Tibial nerve (tissue), 4 donors: ENCODE data around the gene AQP12A. TPM values are rescaled to one million over a fixed set of nuclear protein-coding genes. Genes with fewer than 3 reads are reported as not detected.

Source experiments
- DNase-seq, 2 donors: peaks; one replicate each; pipeline ENCODE4 v3.0.0-alpha.2; 2019; ENCODE audit warnings: low spot score in 2 of 2
- H3K27ac ChIP-seq, 4 donors: fragments of 200-600 bp; sonication (generic) in 3 of 4; one replicate each; pipeline ENCODE4 v1.5.1; 2017 to 2019; ENCODE audit warnings: mild to moderate bottlenecking in 1 of 4
- H3K27me3 ChIP-seq, 2 donors: fragments of 200-600 bp; sonication (generic) in 1 of 2; one replicate each; pipeline versions ENCODE4 v1.5.1 to v1.6.0; 2017 to 2019
- H3K36me3 ChIP-seq, 3 donors: fragments of 200-600 bp; sonication (generic); one replicate each; pipeline ENCODE4 v1.5.1; 2018 to 2019
- H3K4me1 ChIP-seq, 4 donors: fragments of 200-600 bp; sonication (generic) in 3 of 4; one replicate each; pipeline ENCODE4 v1.5.1; 2017 to 2019
- H3K4me3 ChIP-seq, 4 donors: fragments of 200-600 bp; sonication (generic) in 3 of 4; one replicate each; pipeline ENCODE4 v1.5.1; 2017 to 2019; ENCODE audit warnings: mild to moderate bottlenecking in 1 of 4, moderate library complexity in 1 of 4
- H3K9me3 ChIP-seq, 4 donors: fragments of 200-600 bp; sonication (generic) in 3 of 4; one replicate each; pipeline ENCODE4 v1.5.1; 2017 to 2019
- CTCF ChIP-seq, 5 experiments: fragments of 200-600 bp in 3 of 5; fragments of 450-650 bp in 2 of 5; sonication (generic) in 3 of 5; IDR thresholded peaks; one replicate each; pipeline ENCODE4 v1.5.1; 2016 to 2019; ENCODE audit warnings: antibody characterized with exemption in 5 of 5, mild to moderate bottlenecking in 3 of 5, moderate library complexity in 2 of 5
- EP300 ChIP-seq, 2 donors: sonication (generic); formaldehyde crosslinking; IDR thresholded peaks; one replicate each; pipeline ENCODE4 v1.6.1; 2017; ENCODE audit warnings: antibody characterized with exemption in 2 of 2, mild to moderate bottlenecking in 1 of 2
- POLR2A ChIP-seq, 2 donors: fragments of 450-650 bp; IDR thresholded peaks; one replicate each; pipeline ENCODE4 v1.6.1; 2017; ENCODE audit warnings: antibody characterized with exemption in 2 of 2, mild to moderate bottlenecking in 2 of 2, moderate library complexity in 2 of 2
- WGBS, 2 donors: methylation state at CpG; one replicate each; pipeline ENCODE4 v1.1.5; 2018; 5-methylcytosine and 5-hydroxymethylcytosine counted together
- total RNA-seq, 4 donors: library from RNA; depleted of rRNA; stranded (reverse); fragments of >200 nt; gene quantifications; one replicate each; pipeline ENCODE4 v1.1.0, GENCODE V29; 2016

Gene AQP12A
- total RNA-seq, 4 donors from 2014 or later, result 1.2 TPM; not detected in 3

DNA sequence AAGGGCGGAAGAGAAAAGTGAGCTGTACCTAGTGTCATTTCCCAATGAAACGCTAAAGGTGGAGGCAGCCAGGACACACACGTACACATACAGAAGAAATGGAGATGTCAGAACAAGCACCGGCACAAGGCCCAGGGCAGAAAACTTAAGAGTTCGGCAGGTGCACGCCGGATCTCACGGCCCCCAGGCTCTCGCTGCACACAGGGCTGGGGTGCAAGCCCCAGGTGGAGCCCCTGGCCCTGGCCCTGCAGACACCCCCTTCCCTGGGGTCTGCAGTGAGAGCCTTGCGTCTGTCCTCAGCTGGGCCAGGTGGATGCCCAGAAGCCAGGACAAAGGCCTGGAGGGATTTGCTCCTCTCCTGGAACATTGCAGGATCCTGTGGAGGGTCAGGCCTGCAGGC, 36.7 kb downstream of the AQP12A start:
- TF ChIP-seq EP300 (IDR thresholded peaks at IDR 0.05) (no peak), POLR2A (IDR thresholded peaks at IDR 0.05) (no peak), CTCF (IDR thresholded peaks at IDR 0.05) (no peak)
- Histone ChIP-seq H3K4me1 (no peaks in the 10 kb centered on the region), H3K9me3 (no peaks in the 10 kb centered on the region), H3K36me3 (peaks cover 0 to 27% (median 0%) of the 10 kb centered on the region in 3 donors), H3K27me3 (peaks cover 0 to 22% of the 10 kb centered on the region in 2 donors), H3K4me3 (no peak overlapping the region), H3K27ac (no peak overlapping the region)
- WGBS, 2 donors, result 87 to 90% methylated on average over 6 to 10 of the region's 10 CpGs
- DNase-seq, result no peak

- Histone ChIP-seq H3K27ac (no peak overlapping the region), H3K27me3 (peaks cover 0 to 22% of the 10 kb centered on the region in 2 donors), H3K9me3 (no peaks in the 10 kb centered on the region), H3K4me3 (no peak overlapping the region), H3K36me3 (peaks cover 0 to 22% (median 0%) of the 10 kb centered on the region in 3 donors), H3K4me1 (no peaks in the 10 kb centered on the region)
- no peak for DNase-seq
- TF ChIP-seq EP300 (IDR thresholded peaks at IDR 0.05) (no peak), POLR2A (IDR thresholded peaks at IDR 0.05) (no peak), CTCF (IDR thresholded peaks at IDR 0.05) (no peak)
- WGBS, 2 donors, result 74 to 88% methylated on average over 7 of the region's 7 CpGs
These were observed 37.2 kb downstream of the AQP12A start for GRCh38 chr2:240728827-240729226.

DNA sequence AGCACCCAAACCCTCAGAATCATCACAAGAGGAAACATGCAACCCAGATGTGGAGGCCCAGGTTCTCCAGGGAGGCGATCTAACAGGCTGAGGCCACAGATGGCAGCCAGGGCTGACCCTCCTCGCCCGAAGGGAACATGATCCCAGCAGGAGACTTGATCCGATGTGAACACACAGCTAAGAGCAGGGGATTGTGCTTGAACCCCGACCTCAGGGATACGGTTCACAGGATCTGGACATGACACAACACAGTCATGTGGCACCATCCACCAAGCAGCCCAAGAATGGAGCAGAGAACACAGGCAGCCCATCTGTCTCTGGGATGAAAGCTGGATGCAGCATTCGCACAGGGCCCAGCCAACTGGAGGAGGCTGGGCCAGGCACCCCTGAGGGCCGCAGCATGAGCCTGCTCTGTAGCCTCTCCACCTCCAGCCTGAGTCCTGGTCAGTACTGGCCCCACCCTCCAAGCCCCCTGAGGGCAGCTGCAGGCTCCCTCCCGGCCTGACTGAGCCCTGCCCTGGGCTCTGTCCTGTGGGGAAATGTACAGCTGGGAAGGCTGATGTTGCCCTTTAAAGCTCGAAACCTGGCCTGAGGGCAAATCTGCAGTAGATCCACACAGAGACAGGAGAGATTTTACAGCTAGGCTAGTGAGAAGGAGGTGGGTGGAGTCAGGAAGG, 39.0 kb downstream of the AQP12A start:
- no peak overlapping the region for H3K4me3 ChIP-seq
- peaks cover 0 to 22% of the 10 kb centered on the region in 2 donors for H3K27me3 ChIP-seq
- WGBS, 2 donors, result 63 to 67% methylated on average over 6 to 8 of the region's 10 CpGs
- no peaks in the 10 kb centered on the region for H3K9me3 ChIP-seq
- no peak for TF ChIP-seq EP300 (IDR thresholded peaks at IDR 0.05)
- TF ChIP-seq POLR2A (IDR thresholded peaks at IDR 0.05), result no peak
- no peak for TF ChIP-seq CTCF (IDR thresholded peaks at IDR 0.05)
- H3K36me3 ChIP-seq, result peaks cover 0 to 14% (median 0%) of the 10 kb centered on the region in 3 donors
- H3K4me1 ChIP-seq, result no peaks in the 10 kb centered on the region
- H3K27ac ChIP-seq, result no peak overlapping the region
- DNase-seq, result no peak

GRCh38 chr2:240731178-240731545, 39.5 kb downstream of the AQP12A start:
- Histone ChIP-seq H3K36me3 (peaks cover 0 to 12% (median 0%) of the 10 kb centered on the region in 3 donors), H3K9me3 (no peaks in the 10 kb centered on the region), H3K4me1 (no peaks in the 10 kb centered on the region), H3K27ac (no peak overlapping the region), H3K4me3 (no peak overlapping the region), H3K27me3 (peaks cover 0 to 22% of the 10 kb centered on the region in 2 donors)
- no peak for DNase-seq
- WGBS, 2 donors, result 34 to 54% methylated on average over 6 to 7 of the region's 9 CpGs
- TF ChIP-seq CTCF (IDR thresholded peaks at IDR 0.05), result no peak
- no peak for TF ChIP-seq EP300 (IDR thresholded peaks at IDR 0.05)
- no peak for TF ChIP-seq POLR2A (IDR thresholded peaks at IDR 0.05)

DNA sequence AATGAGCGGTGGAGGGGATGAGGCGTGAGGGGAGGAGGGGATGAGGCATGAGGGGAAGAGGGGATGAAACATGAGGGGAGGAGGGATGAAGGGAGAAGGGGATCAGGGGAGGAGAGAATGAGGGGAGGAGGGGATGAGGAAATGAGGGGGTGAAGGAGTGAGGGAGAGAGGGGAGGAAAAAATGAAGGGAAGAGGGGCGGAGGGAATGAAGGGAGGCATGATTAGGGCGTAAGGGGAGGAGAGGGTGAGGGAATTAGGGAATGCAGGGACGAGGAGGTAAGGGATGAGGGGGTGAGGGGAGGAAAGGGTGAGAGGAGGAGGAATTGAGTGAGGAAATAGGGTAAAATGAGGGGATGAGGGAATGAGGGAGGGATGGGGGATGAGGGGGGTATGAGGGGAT, 40.5 kb downstream of the AQP12A start:
- H3K27me3 ChIP-seq, result peaks cover 0 to 22% of the 10 kb centered on the region in 2 donors
- H3K4me3 ChIP-seq, result no peak overlapping the region
- WGBS, 2 donors, result 80 to 94% methylated on average over 5 of the region's 5 CpGs
- no peaks in the 10 kb centered on the region for H3K4me1 ChIP-seq
- no peak for DNase-seq
- peaks cover 0 to 19% (median 0%) of the 10 kb centered on the region in 3 donors for H3K36me3 ChIP-seq
- no peak overlapping the region for H3K27ac ChIP-seq
- no peak for TF ChIP-seq EP300 (IDR thresholded peaks at IDR 0.05)
- TF ChIP-seq CTCF (IDR thresholded peaks at IDR 0.05), result no peak
- no peak for TF ChIP-seq POLR2A (IDR thresholded peaks at IDR 0.05)
- H3K9me3 ChIP-seq, result no peaks in the 10 kb centered on the region
